Heart right ventricle (tissue), 16 donors: ENCODE results near the gene ADGRG2. TPM values are rescaled to one million over a fixed set of nuclear protein-coding genes. Genes with fewer than 3 reads are reported as not detected.

Experiments used
- ATAC-seq, 8 donors: fragments of 200-7000 bp; cut with Tn5 transposase; one replicate each; pipeline ENCODE4 v1.9.1; 2020; ENCODE audit warnings: mild to moderate bottlenecking in 8 of 8, moderate library complexity in 8 of 8, moderate number of reproducible peaks in 1 of 8
- DNase-seq, 2 donors: peaks; one replicate each; pipeline ENCODE4 v3.0.0-alpha.2; 2020
- H3K27ac ChIP-seq, 10 donors: fragments of 200-600 bp; sonication (generic) in 2 of 10; one replicate each; pipeline versions ENCODE4 v1.5.0 to v1.8.0; 2020 to 2022; ENCODE audit warnings: mild to moderate bottlenecking in 3 of 10
- H3K27me3 ChIP-seq, 7 donors: fragments of 200-600 bp; one replicate each; pipeline ENCODE4 v1.8.0; 2021 to 2022; ENCODE audit warnings: mild to moderate bottlenecking in 2 of 7
- H3K36me3 ChIP-seq, 9 donors: fragments of 200-600 bp; sonication (generic) in 1 of 9; one replicate each; pipeline versions ENCODE4 v1.5.0 to v1.8.0; 2020 to 2022; ENCODE audit warnings: mild to moderate bottlenecking in 2 of 9
- H3K4me1 ChIP-seq, 9 donors: fragments of 200-600 bp; sonication (generic) in 1 of 9; one replicate each; pipeline versions ENCODE4 v1.5.0 to v1.8.0; 2020 to 2022; ENCODE audit warnings: mild to moderate bottlenecking in 4 of 9
- H3K4me3 ChIP-seq, 10 donors: fragments of 200-600 bp; sonication (generic) in 2 of 10; one replicate each; pipeline versions ENCODE4 v1.5.0 to v1.8.0; 2020 to 2022; ENCODE audit warnings: mild to moderate bottlenecking in 7 of 10, moderate library complexity in 2 of 10
- H3K9me3 ChIP-seq, 11 donors: fragments of 200-600 bp in 10 of 11; sonication (generic) in 2 of 11; one replicate each; pipeline versions ENCODE4 v1.5.0 to v1.8.0; 2013 to 2022; ENCODE audit warnings: mild to moderate bottlenecking in 2 of 11, control low read depth in 1 of 11, moderate library complexity in 1 of 11
- WGBS, 2 donors: extraction: QIAGEN DNeasy Blood & Tissue Kit; methylation state at CpG; one replicate each; pipeline ENCODE4 v1.1.7; 2013; ENCODE audit warnings: inconsistent platforms in 1 of 2; 5-methylcytosine and 5-hydroxymethylcytosine counted together
- intact Hi-C, 10 donors: fragments of 100-400 bp; cut with DNase I; formaldehyde crosslinking; loops; one replicate each; pipeline versions ENCODE4 v1.11.1 to v1.14.2; 2022
- polyA plus RNA-seq, 2 donors: library from polyadenylated mRNA; stranded (reverse); fragments of 200-250 nt; gene quantifications; one replicate each; pipeline ENCODE4 v1.2.3, GENCODE V29; 2013
- total RNA-seq, 10 donors: library from RNA; stranded (reverse); fragmentation: NEBNext Ultra II Directional in 3 of 10; extraction: Animal tissue kit (Norgen Biotek cat#: 25700) in 3 of 10; gene quantifications; one replicate each; pipeline versions ENCODE4 v1.2.1 to v1.2.4, GENCODE V29; 2021 to 2023
- TF ChIP-seq, protein P1 (sequence below), 9 donors: fragments of 200-600 bp; sonication (generic) in 2 of 9; IDR thresholded peaks; one replicate each; pipeline versions ENCODE4 v1.5.0 to v1.8.0; 2021 to 2022; ENCODE audit warnings: antibody characterized with exemption in 9 of 9, mild to moderate bottlenecking in 5 of 9, moderate library complexity in 1 of 9
- donor health status: Arrhythmogenic right ventricular cardiomyopathy.
- donor health status: ischemic (EF 13 %, LVEDD 7.1; RV severe dilation, severe dysfunction).
- donor health status: healthy with polysubstance abuse.
- donor health status: DM: no; HTN: yes; CAD: no.
- donor health status: DM: no; HTN: no; CAD: no.
- donor health status: ischemic (EF 25% LVEDD 6.9; RV normal size, moderate dysfunction).
- donor health status: ischemic (EF 25% LVEDD 5.7; RV mildly dilated, moderate dysfunction).
- donor health status: healthy.
- donor health status: DM: yes; HTN: yes; CAD: no.
- donor health status: Ischemic cardiomyopathy.
- donor health status: ischemic (EF 35%, LVEDD 5.7; RV mildly dilated, moderate dysfunction).
- donor health status: nonischemic (EF 11% LVEDD 7.7; RV severe dilation, severe dysfunction).
- donor health status: DM: yes; HTN: yes; CAD: no.
- donor health status: PGD.
- donor health status: ischemic (EF 29% LVEDD 5.4; RV normal size, mild dysfunction).
- donor health status: nonischemic (EF 23%, LVEDD 6.1; RV moderate dilation, normal function).

The ADGRG2 gene
- total and polyA plus RNA-seq, 12 donors: 0.11 to 0.62 (median 0.27) TPM

DNA sequence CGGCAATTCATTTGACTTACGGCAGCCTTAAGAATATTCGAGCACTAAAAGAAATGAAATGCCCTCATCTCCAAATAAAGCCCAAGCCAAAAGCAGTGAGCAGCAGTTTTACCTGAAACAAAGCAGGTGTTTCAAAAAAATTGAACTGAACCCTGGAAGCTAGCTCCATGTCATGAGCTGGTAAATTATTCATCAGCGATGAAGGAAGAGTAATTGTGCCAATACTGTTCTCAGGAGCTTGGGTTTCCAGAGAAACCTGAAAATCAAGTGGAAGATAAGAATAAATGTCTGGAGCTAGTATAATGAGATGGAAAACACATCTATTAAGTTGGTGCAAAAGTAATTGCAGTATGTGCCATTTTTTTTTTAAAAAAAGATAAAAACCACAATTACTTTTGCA lies 114.4 kb downstream of the ADGRG2 start:
- ATAC-seq: no peak
- no peak overlapping the region for H3K27ac ChIP-seq
- H3K4me1 ChIP-seq: no peaks in the 10 kb centered on the region
- TF ChIP-seq, protein P1, sequence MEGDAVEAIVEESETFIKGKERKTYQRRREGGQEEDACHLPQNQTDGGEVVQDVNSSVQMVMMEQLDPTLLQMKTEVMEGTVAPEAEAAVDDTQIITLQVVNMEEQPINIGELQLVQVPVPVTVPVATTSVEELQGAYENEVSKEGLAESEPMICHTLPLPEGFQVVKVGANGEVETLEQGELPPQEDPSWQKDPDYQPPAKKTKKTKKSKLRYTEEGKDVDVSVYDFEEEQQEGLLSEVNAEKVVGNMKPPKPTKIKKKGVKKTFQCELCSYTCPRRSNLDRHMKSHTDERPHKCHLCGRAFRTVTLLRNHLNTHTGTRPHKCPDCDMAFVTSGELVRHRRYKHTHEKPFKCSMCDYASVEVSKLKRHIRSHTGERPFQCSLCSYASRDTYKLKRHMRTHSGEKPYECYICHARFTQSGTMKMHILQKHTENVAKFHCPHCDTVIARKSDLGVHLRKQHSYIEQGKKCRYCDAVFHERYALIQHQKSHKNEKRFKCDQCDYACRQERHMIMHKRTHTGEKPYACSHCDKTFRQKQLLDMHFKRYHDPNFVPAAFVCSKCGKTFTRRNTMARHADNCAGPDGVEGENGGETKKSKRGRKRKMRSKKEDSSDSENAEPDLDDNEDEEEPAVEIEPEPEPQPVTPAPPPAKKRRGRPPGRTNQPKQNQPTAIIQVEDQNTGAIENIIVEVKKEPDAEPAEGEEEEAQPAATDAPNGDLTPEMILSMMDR (IDR thresholded peaks at IDR 0.05): no peak
- peaks cover 0 to 10% (median 0%) of the 10 kb centered on the region in 9 donors for H3K36me3 ChIP-seq
- no peak overlapping the region for H3K4me3 ChIP-seq
- no peaks in the 10 kb centered on the region for H3K9me3 ChIP-seq
- DNase-seq: no peak
- 94 to 98% methylated on average over 4 of the region's 4 CpGs for WGBS, 2 donors
- intact Hi-C loops: no loop called here
- H3K27me3 ChIP-seq: no peaks in the 10 kb centered on the region

DNA sequence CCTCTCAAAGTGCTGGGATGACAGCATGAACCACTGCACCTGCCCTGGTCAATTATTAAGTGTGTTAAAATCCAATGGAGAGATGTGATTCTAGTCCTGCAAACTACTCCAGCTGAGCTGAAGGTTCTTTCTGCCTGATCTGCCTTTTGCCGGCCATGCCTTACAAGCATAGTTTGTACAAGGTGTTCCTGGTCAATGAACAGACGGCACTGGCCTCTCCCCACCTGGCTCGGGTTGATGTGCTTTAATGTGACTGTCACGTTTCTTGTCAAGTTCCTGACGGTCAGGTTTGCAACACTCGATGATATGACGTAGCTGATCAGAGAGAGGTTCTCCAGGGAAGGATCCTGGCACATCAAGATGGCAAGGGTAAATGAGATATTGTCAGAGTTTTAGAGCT lies 115.3 kb downstream of the ADGRG2 start:
- intact Hi-C loops: no loop called here
- Histone ChIP-seq H3K9me3 (no peaks in the 10 kb centered on the region), H3K4me3 (no peak overlapping the region), H3K27ac (no peak overlapping the region), H3K4me1 (no peaks in the 10 kb centered on the region), H3K27me3 (no peaks in the 10 kb centered on the region), H3K36me3 (peaks cover 0 to 10% (median 0%) of the 10 kb centered on the region in 9 donors)
- DNase-seq (no peak), ATAC-seq (no peak)
- TF ChIP-seq, protein P1 (IDR thresholded peaks at IDR 0.05): no peak
- WGBS, 2 donors: 79 to 95% methylated on average over 7 of the region's 7 CpGs

DNA sequence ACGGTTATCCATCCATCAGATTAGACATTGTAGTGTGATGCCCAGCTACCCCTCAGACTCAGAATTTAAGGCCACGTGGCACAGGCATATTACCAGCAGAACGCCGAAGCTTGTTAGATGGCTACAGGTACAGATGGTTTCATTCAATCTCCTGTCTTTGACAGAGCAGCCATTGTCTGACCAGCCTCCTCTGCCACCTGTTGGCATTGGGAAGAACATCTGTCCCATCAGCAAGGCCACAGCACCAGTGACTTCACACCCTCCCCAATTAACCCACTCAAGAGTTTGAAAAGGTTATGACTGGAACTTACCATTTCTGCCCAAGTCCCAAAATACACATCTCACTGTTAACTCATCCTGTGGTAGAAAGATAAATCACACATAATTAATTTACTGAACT lies 116.4 kb downstream of the ADGRG2 start:
- intact Hi-C loops: no loop called here
- TF ChIP-seq, protein P1 (IDR thresholded peaks at IDR 0.05): no peak
- H3K4me3 ChIP-seq: no peak overlapping the region
- DNase-seq: no peak
- ATAC-seq: no peak
- 79 to 90% methylated on average over 4 of the region's 4 CpGs for WGBS, 2 donors
- no peak overlapping the region for H3K27ac ChIP-seq
- H3K4me1 ChIP-seq: no peaks in the 10 kb centered on the region
- H3K27me3 ChIP-seq: no peaks in the 10 kb centered on the region
- H3K36me3 ChIP-seq: peaks cover 0 to 10% (median 0%) of the 10 kb centered on the region in 9 donors
- H3K9me3 ChIP-seq: no peaks in the 10 kb centered on the region

DNA sequence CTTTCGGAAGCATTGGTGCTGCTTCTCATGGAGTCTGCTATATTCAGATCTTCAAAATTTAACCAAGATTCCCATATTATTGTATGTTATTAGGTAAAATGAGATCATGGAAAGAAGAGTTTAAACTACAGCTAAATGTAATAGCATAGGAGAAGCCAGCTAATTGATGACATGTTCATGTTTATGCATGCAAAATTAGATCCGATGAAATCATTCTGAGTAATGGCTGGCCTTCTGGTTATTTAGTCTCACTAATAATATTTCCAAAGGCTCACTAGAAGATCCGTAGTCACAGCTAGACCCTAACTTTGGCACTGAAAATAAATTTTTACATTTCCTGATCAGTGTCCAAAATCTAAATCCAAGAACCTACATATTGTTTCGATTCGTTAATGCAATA lies 118.5 kb downstream of the ADGRG2 start:
- TF ChIP-seq, protein P1 (IDR thresholded peaks at IDR 0.05): no peak
- WGBS, 2 donors: 96 to 99% methylated on average over 5 of the region's 5 CpGs
- Histone ChIP-seq H3K4me1 (no peaks in the 10 kb centered on the region), H3K4me3 (no peak overlapping the region), H3K27ac (no peak overlapping the region), H3K9me3 (no peaks in the 10 kb centered on the region), H3K36me3 (peaks cover 0 to 10% (median 0%) of the 10 kb centered on the region in 9 donors), H3K27me3 (no peaks in the 10 kb centered on the region)
- DNase-seq (no peak), ATAC-seq (no peak)
- intact Hi-C loops: no loop called here
